H1 (cell line): ENCODE data around the gene DNAJC7. TPM values are rescaled to one million over a fixed set of nuclear protein-coding genes. Genes with fewer than 3 reads are reported as not detected.

Experiments used
- BCL11A ChIP-seq, 2 experiments: IDR thresholded peaks; one replicate each; pipeline ENCODE4 v1.6.1; 2011; ENCODE audit warnings: low read depth in 2 of 2, low read length in 2 of 2, mild to moderate bottlenecking in 2 of 2
- EZH2 ChIP-seq: fragments of 200-600 bp; sonication (generic); IDR thresholded peaks from 2 replicates; pipeline ENCODE4 v1.7.1; 2012; ENCODE audit warnings: low read depth, mild to moderate bottlenecking, moderate library complexity, low read length, inconsistent platforms; ENCODE audit not compliant: severe bottlenecking
- FOSL1 ChIP-seq: IDR thresholded peaks from 2 replicates; pipeline ENCODE4 v1.6.1; 2011; ENCODE audit warnings: mild to moderate bottlenecking, low read depth, low read length, moderate library complexity; ENCODE audit not compliant: insufficient read depth
- KDM5A ChIP-seq: fragments of 200-600 bp; IDR thresholded peaks from 2 replicates; pipeline ENCODE4 v1.7.1; 2012; ENCODE audit warnings: mild to moderate bottlenecking, low read length, inconsistent platforms, mixed read lengths
- POU5F1 ChIP-seq: IDR thresholded peaks from 2 replicates; pipeline ENCODE4 v1.6.1; 2011; ENCODE audit warnings: low read depth, mild to moderate bottlenecking, low read length, moderate library complexity
- RNF2 ChIP-seq: fragments of 200-900, 300-1000 bp; sonication (generic); IDR thresholded peaks from 2 replicates; pipeline ENCODE4 v1.7.1; 2016; ENCODE audit warnings: borderline replicate concordance, low read depth, mild to moderate bottlenecking, antibody characterized with exemption, low read length; ENCODE audit not compliant: poor library complexity, severe bottlenecking; ENCODE audit errors: missing control alignments
- TAF1 ChIP-seq: IDR thresholded peaks from 2 replicates; pipeline ENCODE4 v1.6.1; 2011; ENCODE audit warnings: mild to moderate bottlenecking, low read depth, low read length
- ZNF274 ChIP-seq: IDR thresholded peaks from 2 replicates; pipeline ENCODE4 v1.7.0; 2012; ENCODE audit warnings: low read length, borderline replicate concordance; ENCODE audit errors: extremely low read depth
- polyA plus RNA-seq, 7 experiments: library from polyadenylated mRNA; depleted of rRNA in 3 of 7; stranded (reverse) in 5 of 7; unstranded in 2 of 7; fragments of >200 nt in 5 of 7; fragments of 200-250 nt in 2 of 7; gene quantifications; 1 replicate in 5 of 7; 2 replicates in 1 of 7; 4 replicates in 1 of 7; pipeline versions ENCODE4 v1.2.1 to v1.2.3, GENCODE V29; 2011 to 2013; ENCODE audit warnings: missing spikeins in 2 of 7, mixed read lengths in 2 of 7
- total RNA-seq: library from RNA; stranded (reverse); fragmentation: NEBNext Ultra II Directional; extraction: Animal tissue kit (Norgen Biotek cat#: 25700); gene quantifications from 2 replicates; pipeline ENCODE4 v1.2.1, GENCODE V29; 2021
- TF ChIP-seq, protein P1 (sequence below): fragments of 300-600 bp; sonication (generic); IDR thresholded peaks from 2 replicates; pipeline ENCODE4 v1.7.1; 2012; ENCODE audit warnings: low read length, moderate library complexity, mild to moderate bottlenecking, inconsistent platforms; ENCODE audit not compliant: insufficient replicate concordance
- TF ChIP-seq, protein P2 (sequence below): IDR thresholded peaks from 2 replicates; pipeline ENCODE4 v1.6.1; 2011; ENCODE audit warnings: low read length, improper control_type of control experiment

DNAJC7 gene
- total and polyA plus RNA-seq, 2 of the 8 experiments (the other 6 are each of a cell fraction or from before 2014, with no cell fraction given) = 31.0 to 148 TPM

DNA sequence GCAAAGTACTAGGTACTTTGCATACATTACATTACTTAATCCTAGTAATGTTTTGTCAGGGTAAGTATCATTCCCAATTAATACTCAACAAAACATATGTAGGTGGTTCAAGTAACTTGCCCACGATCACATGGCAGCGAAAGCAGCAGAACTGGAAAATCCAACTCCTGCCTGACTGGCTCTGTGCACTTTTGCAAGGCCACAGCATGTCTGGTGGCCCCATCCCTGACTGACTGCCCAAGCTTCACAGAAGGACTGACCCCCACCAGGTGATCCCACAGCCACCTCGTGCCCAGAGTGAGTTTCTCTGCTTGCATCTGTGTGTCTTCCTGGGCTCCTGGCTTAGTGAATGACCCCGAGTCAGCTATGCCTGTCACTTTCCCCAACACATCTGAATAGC is 39.2 kb downstream of the DNAJC7 start (continued):
- TF ChIP-seq, protein P1, sequence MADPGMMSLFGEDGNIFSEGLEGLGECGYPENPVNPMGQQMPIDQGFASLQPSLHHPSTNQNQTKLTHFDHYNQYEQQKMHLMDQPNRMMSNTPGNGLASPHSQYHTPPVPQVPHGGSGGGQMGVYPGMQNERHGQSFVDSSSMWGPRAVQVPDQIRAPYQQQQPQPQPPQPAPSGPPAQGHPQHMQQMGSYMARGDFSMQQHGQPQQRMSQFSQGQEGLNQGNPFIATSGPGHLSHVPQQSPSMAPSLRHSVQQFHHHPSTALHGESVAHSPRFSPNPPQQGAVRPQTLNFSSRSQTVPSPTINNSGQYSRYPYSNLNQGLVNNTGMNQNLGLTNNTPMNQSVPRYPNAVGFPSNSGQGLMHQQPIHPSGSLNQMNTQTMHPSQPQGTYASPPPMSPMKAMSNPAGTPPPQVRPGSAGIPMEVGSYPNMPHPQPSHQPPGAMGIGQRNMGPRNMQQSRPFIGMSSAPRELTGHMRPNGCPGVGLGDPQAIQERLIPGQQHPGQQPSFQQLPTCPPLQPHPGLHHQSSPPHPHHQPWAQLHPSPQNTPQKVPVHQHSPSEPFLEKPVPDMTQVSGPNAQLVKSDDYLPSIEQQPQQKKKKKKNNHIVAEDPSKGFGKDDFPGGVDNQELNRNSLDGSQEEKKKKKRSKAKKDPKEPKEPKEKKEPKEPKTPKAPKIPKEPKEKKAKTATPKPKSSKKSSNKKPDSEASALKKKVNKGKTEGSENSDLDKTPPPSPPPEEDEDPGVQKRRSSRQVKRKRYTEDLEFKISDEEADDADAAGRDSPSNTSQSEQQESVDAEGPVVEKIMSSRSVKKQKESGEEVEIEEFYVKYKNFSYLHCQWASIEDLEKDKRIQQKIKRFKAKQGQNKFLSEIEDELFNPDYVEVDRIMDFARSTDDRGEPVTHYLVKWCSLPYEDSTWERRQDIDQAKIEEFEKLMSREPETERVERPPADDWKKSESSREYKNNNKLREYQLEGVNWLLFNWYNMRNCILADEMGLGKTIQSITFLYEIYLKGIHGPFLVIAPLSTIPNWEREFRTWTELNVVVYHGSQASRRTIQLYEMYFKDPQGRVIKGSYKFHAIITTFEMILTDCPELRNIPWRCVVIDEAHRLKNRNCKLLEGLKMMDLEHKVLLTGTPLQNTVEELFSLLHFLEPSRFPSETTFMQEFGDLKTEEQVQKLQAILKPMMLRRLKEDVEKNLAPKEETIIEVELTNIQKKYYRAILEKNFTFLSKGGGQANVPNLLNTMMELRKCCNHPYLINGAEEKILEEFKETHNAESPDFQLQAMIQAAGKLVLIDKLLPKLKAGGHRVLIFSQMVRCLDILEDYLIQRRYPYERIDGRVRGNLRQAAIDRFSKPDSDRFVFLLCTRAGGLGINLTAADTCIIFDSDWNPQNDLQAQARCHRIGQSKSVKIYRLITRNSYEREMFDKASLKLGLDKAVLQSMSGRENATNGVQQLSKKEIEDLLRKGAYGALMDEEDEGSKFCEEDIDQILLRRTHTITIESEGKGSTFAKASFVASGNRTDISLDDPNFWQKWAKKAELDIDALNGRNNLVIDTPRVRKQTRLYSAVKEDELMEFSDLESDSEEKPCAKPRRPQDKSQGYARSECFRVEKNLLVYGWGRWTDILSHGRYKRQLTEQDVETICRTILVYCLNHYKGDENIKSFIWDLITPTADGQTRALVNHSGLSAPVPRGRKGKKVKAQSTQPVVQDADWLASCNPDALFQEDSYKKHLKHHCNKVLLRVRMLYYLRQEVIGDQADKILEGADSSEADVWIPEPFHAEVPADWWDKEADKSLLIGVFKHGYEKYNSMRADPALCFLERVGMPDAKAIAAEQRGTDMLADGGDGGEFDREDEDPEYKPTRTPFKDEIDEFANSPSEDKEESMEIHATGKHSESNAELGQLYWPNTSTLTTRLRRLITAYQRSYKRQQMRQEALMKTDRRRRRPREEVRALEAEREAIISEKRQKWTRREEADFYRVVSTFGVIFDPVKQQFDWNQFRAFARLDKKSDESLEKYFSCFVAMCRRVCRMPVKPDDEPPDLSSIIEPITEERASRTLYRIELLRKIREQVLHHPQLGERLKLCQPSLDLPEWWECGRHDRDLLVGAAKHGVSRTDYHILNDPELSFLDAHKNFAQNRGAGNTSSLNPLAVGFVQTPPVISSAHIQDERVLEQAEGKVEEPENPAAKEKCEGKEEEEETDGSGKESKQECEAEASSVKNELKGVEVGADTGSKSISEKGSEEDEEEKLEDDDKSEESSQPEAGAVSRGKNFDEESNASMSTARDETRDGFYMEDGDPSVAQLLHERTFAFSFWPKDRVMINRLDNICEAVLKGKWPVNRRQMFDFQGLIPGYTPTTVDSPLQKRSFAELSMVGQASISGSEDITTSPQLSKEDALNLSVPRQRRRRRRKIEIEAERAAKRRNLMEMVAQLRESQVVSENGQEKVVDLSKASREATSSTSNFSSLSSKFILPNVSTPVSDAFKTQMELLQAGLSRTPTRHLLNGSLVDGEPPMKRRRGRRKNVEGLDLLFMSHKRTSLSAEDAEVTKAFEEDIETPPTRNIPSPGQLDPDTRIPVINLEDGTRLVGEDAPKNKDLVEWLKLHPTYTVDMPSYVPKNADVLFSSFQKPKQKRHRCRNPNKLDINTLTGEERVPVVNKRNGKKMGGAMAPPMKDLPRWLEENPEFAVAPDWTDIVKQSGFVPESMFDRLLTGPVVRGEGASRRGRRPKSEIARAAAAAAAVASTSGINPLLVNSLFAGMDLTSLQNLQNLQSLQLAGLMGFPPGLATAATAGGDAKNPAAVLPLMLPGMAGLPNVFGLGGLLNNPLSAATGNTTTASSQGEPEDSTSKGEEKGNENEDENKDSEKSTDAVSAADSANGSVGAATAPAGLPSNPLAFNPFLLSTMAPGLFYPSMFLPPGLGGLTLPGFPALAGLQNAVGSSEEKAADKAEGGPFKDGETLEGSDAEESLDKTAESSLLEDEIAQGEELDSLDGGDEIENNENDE = no peak
- no peak for TF ChIP-seq FOSL1
- TF ChIP-seq RNF2 = no peak
- no peak for TF ChIP-seq BCL11A (IDR thresholded peaks at IDR 0.05; ENCODE audit: low read depth in 2 of 2, low read length in 2 of 2)
- no peak for TF ChIP-seq TAF1
- TF ChIP-seq, protein P2, sequence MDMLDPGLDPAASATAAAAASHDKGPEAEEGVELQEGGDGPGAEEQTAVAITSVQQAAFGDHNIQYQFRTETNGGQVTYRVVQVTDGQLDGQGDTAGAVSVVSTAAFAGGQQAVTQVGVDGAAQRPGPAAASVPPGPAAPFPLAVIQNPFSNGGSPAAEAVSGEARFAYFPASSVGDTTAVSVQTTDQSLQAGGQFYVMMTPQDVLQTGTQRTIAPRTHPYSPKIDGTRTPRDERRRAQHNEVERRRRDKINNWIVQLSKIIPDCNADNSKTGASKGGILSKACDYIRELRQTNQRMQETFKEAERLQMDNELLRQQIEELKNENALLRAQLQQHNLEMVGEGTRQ = no peak
- TF ChIP-seq KDM5A = no peak
- no peak for TF ChIP-seq EZH2
- no peak for TF ChIP-seq POU5F1
- TF ChIP-seq ZNF274 = no peak
